H9 (cell line): ENCODE data around the gene C11orf21. TPM values are rescaled to one million over a fixed set of nuclear protein-coding genes. Genes with fewer than 3 reads are reported as not detected.

Source experiments
- DNase-seq: peaks from one replicate; pipeline ENCODE4 v3.0.0-alpha.2; 2017
- H2AFZ ChIP-seq: one replicate; pipeline ENCODE4 v1.6.1; 2013; ENCODE audit warnings: mild to moderate bottlenecking, low read length, control low read depth, moderate library complexity
- H2AK5ac ChIP-seq: 2 replicates; pipeline ENCODE4 v1.6.1; 2013; ENCODE audit warnings: low read length, control low read depth, mixed read lengths; ENCODE audit not compliant: insufficient read length
- H2BK120ac ChIP-seq: one replicate; pipeline ENCODE4 v1.6.1; 2013; ENCODE audit warnings: low read depth, mild to moderate bottlenecking, low read length, control low read depth, inconsistent platforms; ENCODE audit not compliant: poor library complexity, severe bottlenecking
- H2BK12ac ChIP-seq: 2 replicates; pipeline ENCODE4 v1.6.1; 2013; ENCODE audit warnings: low read length, control low read depth, mixed read lengths, low read depth; ENCODE audit not compliant: insufficient read length
- H2BK15ac ChIP-seq: 2 replicates; pipeline ENCODE4 v1.6.1; 2013; ENCODE audit warnings: low read depth, low read length, control low read depth
- H2BK20ac ChIP-seq: one replicate; pipeline ENCODE4 v1.6.1; 2013; ENCODE audit warnings: low read depth, mild to moderate bottlenecking, low read length, control low read depth, inconsistent platforms; ENCODE audit not compliant: poor library complexity, severe bottlenecking
- H2BK5ac ChIP-seq: 2 replicates; pipeline ENCODE4 v1.6.1; 2013; ENCODE audit warnings: low read length, control low read depth, mixed read lengths; ENCODE audit not compliant: insufficient read length
- H3K14ac ChIP-seq: 2 replicates; pipeline ENCODE4 v1.6.1; 2013; ENCODE audit warnings: low read length, control low read depth; ENCODE audit not compliant: insufficient read depth
- H3K18ac ChIP-seq: 2 replicates; pipeline ENCODE4 v1.6.1; 2013; ENCODE audit warnings: low read depth, mild to moderate bottlenecking, mixed read lengths, low read length, control low read depth; ENCODE audit not compliant: insufficient read length
- H3K23ac ChIP-seq: 2 replicates; pipeline ENCODE4 v1.6.1; 2013; ENCODE audit warnings: low read length, control low read depth, mixed read lengths, low read depth; ENCODE audit not compliant: insufficient read length
- H3K23me2 ChIP-seq: 2 replicates; pipeline ENCODE4 v1.6.1; 2013; ENCODE audit warnings: low read depth, mild to moderate bottlenecking, mixed read lengths, low read length, control low read depth; ENCODE audit not compliant: insufficient read length, poor library complexity, severe bottlenecking
- H3K27ac ChIP-seq: 2 replicates; pipeline ENCODE4 v1.5.1; 2013; ENCODE audit warnings: low read length, control low read depth, mixed read lengths, low read depth; ENCODE audit not compliant: insufficient read length
- H3K27me3 ChIP-seq: 2 replicates; pipeline ENCODE4 v1.6.1; 2013; ENCODE audit warnings: low read length, control low read depth, inconsistent platforms; ENCODE audit not compliant: insufficient read depth
- H3K4ac ChIP-seq: 2 replicates; pipeline ENCODE4 v1.6.1; 2013; ENCODE audit warnings: low read depth, mild to moderate bottlenecking, control low read depth, inconsistent platforms, low read length, moderate library complexity
- H3K4me1 ChIP-seq: 2 replicates; pipeline ENCODE4 v1.6.1; 2013; ENCODE audit warnings: low read length, control low read depth, inconsistent platforms; ENCODE audit not compliant: insufficient read depth
- H3K4me2 ChIP-seq: 2 replicates; pipeline ENCODE4 v1.6.1; 2013; ENCODE audit warnings: low read length, control low read depth, mixed read lengths; ENCODE audit not compliant: insufficient read length, insufficient read depth
- H3K56ac ChIP-seq: 2 replicates; pipeline ENCODE4 v1.6.1; 2013; ENCODE audit warnings: low read depth, mild to moderate bottlenecking, mixed read lengths, low read length, control low read depth; ENCODE audit not compliant: insufficient read length
- H3K79me1 ChIP-seq: 2 replicates; pipeline ENCODE4 v1.6.1; 2013; ENCODE audit warnings: low read depth, mild to moderate bottlenecking, moderate library complexity, low read length, control low read depth, inconsistent platforms; ENCODE audit not compliant: insufficient read depth, poor library complexity, severe bottlenecking
- H3K79me2 ChIP-seq: 2 replicates; pipeline ENCODE4 v1.6.1; 2013; ENCODE audit warnings: low read length, control low read depth, inconsistent platforms; ENCODE audit not compliant: insufficient read depth
- H3K9ac ChIP-seq: 2 replicates; pipeline ENCODE4 v1.6.1; 2013; ENCODE audit warnings: low read length, control low read depth, mixed read lengths; ENCODE audit not compliant: insufficient read length; ENCODE audit errors: extremely low read depth
- H3K9me3 ChIP-seq: one replicate; pipeline ENCODE4 v1.6.1; 2013; ENCODE audit warnings: low read depth, low read length, inconsistent platforms; ENCODE audit not compliant: control insufficient read depth
- H3T11ph ChIP-seq: one replicate; pipeline ENCODE4 v1.6.1; 2013; ENCODE audit warnings: mild to moderate bottlenecking, low read length, control low read depth, inconsistent platforms
- H4K20me1 ChIP-seq: one replicate; pipeline ENCODE4 v1.6.1; 2013; ENCODE audit not compliant: control insufficient read depth, insufficient read length, insufficient read depth
- H4K5ac ChIP-seq: 2 replicates; pipeline ENCODE4 v1.6.1; 2013; ENCODE audit warnings: low read depth, mild to moderate bottlenecking, mixed read lengths, low read length, control low read depth; ENCODE audit not compliant: insufficient read length
- H4K8ac ChIP-seq: replicated peaks from 2 replicates; pipeline ENCODE4 v1.6.1; 2013; ENCODE audit warnings: low read length, control low read depth, mixed read lengths, low read depth; ENCODE audit not compliant: insufficient read length
- H4K91ac ChIP-seq: 2 replicates; pipeline ENCODE4 v1.6.1; 2013; ENCODE audit warnings: low read depth, mild to moderate bottlenecking, moderate library complexity, mixed read lengths, low read length, control low read depth; ENCODE audit not compliant: insufficient read length
- H3K27ac Mint-ChIP-seq, 3 experiments: 2 replicates in 2 of 3; 3 replicates in 1 of 3; pipeline ENCODE4 v1.8.0; 2020 to 2021; ENCODE audit warnings: mixed read lengths in 3 of 3, mild to moderate bottlenecking in 1 of 3, moderate library complexity in 1 of 3
- H3K27me3 Mint-ChIP-seq: 2 replicates; pipeline ENCODE4 v1.8.0; 2021; ENCODE audit warnings: low read depth, mild to moderate bottlenecking, moderate library complexity, mixed read lengths
- H3K36me3 Mint-ChIP-seq, 3 experiments: 2 replicates in 2 of 3; 3 replicates in 1 of 3; pipeline ENCODE4 v1.8.0; 2020 to 2021; ENCODE audit warnings: low read depth in 3 of 3, mixed read lengths in 3 of 3; ENCODE audit not compliant: insufficient read depth in 1 of 3
- H3K4me1 Mint-ChIP-seq, 2 experiments: 2 replicates each; pipeline ENCODE4 v1.8.0; 2020; ENCODE audit warnings: mixed read lengths in 2 of 2
- H3K4me3 Mint-ChIP-seq, 2 experiments: 2 replicates in 1 of 2; 3 replicates in 1 of 2; pipeline ENCODE4 v1.8.0; 2020 to 2021; ENCODE audit warnings: mild to moderate bottlenecking in 2 of 2, mixed read lengths in 2 of 2, moderate library complexity in 1 of 2
- H3K9me3 Mint-ChIP-seq, 2 experiments: 2 replicates in 1 of 2; 3 replicates in 1 of 2; pipeline ENCODE4 v1.8.0; 2020; ENCODE audit warnings: mild to moderate bottlenecking in 2 of 2, mixed read lengths in 2 of 2, moderate library complexity in 1 of 2
- whole genome bisulfite sequencing: extraction: QIAGEN DNeasy Blood & Tissue Kit; methylation state at CpG from one replicate; pipeline ENCODE4 v1.1.7; 2013; ENCODE audit warnings: missing lambda C conversion rate, low lambda C conversion rate, mixed read lengths; ENCODE audit not compliant: insufficient read length; ENCODE audit errors: extremely low coverage; 5-methylcytosine and 5-hydroxymethylcytosine counted together
- total RNA-seq: library from RNA; stranded (reverse); gene quantifications from 2 replicates; pipeline ENCODE4 v1.2.1, GENCODE V29; 2021
- TF ChIP-seq, protein P1 (sequence below): fragments of 200-600 bp; sonication (generic); conservative IDR thresholded peaks from 3 replicates; pipeline ENCODE4 v1.8.0; 2021; ENCODE audit warnings: antibody characterized with exemption, mild to moderate bottlenecking

The C11orf21 gene
- total RNA-seq, 1 experiment from 2014 or later = not detected

GRCh38 chr11:2318123-2318522, 16.4 kb upstream of the C11orf21 start:
- H3K4me1 Mint-ChIP-seq = no peaks in the 10 kb centered on the region
- H3K36me3 Mint-ChIP-seq = peaks cover 0 to 2% (median 0%) of the 10 kb centered on the region in 3 experiments; a peak in 1 of 7 replicates
- Histone ChIP-seq H3K23me2 (no peaks in the 10 kb centered on the region), H3K9me3 (no peaks in the 10 kb centered on the region), H3K27me3 (no peaks in the 10 kb centered on the region; the same call in 1 of the 2 replicates), H3K79me1 (no peaks in the 10 kb centered on the region), H3K79me2 (no peaks in the 10 kb centered on the region), H2BK20ac (no peak overlapping the region), H4K91ac (no peak overlapping the region), H2BK15ac (no peak overlapping the region), H2BK12ac (no peak overlapping the region), H2BK5ac (no peak overlapping the region), H4K20me1 (no peaks in the 10 kb centered on the region), H3K14ac (no peak overlapping the region), H3K27ac (no peak overlapping the region), H2AK5ac (no peak overlapping the region), H3K9ac (no peak overlapping the region), H3K23ac (no peak overlapping the region), H3K18ac (no peak overlapping the region), H3T11ph (no peak overlapping the region), H3K56ac (no peak overlapping the region), H4K5ac (no peak overlapping the region), H2AFZ (no peak overlapping the region), H3K4ac (no peak overlapping the region), H3K4me2 (no peak overlapping the region), H3K4me1 (no peaks in the 10 kb centered on the region), H4K8ac (no peak overlapping the region), H2BK120ac (no peak overlapping the region)
- peaks cover 7 to 9% of the 10 kb centered on the region in 2 experiments; a peak in 3 of 5 replicates for H3K9me3 Mint-ChIP-seq
- DNase-seq = no peak
- peaks cover 44% of the 10 kb centered on the region for H3K27me3 Mint-ChIP-seq
- TF ChIP-seq, protein P1, sequence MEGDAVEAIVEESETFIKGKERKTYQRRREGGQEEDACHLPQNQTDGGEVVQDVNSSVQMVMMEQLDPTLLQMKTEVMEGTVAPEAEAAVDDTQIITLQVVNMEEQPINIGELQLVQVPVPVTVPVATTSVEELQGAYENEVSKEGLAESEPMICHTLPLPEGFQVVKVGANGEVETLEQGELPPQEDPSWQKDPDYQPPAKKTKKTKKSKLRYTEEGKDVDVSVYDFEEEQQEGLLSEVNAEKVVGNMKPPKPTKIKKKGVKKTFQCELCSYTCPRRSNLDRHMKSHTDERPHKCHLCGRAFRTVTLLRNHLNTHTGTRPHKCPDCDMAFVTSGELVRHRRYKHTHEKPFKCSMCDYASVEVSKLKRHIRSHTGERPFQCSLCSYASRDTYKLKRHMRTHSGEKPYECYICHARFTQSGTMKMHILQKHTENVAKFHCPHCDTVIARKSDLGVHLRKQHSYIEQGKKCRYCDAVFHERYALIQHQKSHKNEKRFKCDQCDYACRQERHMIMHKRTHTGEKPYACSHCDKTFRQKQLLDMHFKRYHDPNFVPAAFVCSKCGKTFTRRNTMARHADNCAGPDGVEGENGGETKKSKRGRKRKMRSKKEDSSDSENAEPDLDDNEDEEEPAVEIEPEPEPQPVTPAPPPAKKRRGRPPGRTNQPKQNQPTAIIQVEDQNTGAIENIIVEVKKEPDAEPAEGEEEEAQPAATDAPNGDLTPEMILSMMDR = no peak
- WGBS = no CpG with 5 or more reads among the region's 4 CpGs
- no peak overlapping the region for H3K4me3 Mint-ChIP-seq
- H3K27ac Mint-ChIP-seq = no peak overlapping the region; a peak in 1 of 7 replicates
